Measurements from ENCODE around the gene CACNA1C. TPM values are rescaled to one million over a fixed set of nuclear protein-coding genes. Genes with fewer than 3 reads are reported as not detected.

CACNA1C gene
- polyA plus RNA-seq, 1 donor from 2014 or later, result 0.06 TPM

DNA sequence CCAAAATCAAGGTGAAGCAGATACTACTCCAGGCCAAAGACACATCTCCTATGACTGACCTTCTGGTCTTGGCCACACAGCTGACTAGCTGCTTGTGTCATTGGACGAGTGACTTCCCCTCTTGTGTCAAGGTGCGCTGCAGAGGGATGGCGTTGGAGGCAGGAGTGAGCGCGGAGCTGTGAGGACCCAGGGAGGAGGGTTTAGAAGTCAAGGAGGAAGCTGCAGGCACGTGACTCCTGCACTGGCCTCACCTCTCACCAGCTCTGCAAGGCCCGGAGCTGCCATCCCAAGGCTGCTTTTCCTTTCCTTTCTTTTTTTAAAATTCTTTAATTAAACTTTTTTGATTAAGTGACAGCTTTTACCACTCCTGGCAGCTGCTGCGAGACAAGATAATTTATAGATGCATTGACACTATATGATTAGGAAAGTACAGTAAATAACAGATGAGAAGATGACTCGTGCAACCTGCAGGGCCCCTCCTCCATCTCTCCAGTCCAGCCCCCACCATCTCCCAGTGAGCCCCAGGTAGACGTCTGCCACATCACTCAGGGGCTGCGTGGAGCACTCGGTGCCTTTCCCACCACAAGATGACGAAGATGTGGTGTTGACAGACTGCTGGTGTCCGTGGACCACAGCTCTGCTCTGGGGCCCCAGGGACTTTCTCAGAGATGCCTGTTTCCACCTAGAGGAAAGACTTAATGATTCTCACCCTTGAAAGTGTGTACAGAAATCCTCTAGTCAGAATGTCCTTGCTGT lies 350.6 kb downstream of the CACNA1C start:
- H3K9me3 Mint-ChIP-seq, result peaks cover 0 to 2% (median 0%) of the 10 kb centered on the region in 3 donors
- no peaks in the 10 kb centered on the region for H3K4me1 Mint-ChIP-seq
- no peak overlapping the region for H3K27ac Mint-ChIP-seq
- H3K36me3 Mint-ChIP-seq, result no peaks in the 10 kb centered on the region
- H3K27me3 Mint-ChIP-seq, result peaks cover 8% of the 10 kb centered on the region
- no peak overlapping the region for H3K4me3 Mint-ChIP-seq

DNA sequence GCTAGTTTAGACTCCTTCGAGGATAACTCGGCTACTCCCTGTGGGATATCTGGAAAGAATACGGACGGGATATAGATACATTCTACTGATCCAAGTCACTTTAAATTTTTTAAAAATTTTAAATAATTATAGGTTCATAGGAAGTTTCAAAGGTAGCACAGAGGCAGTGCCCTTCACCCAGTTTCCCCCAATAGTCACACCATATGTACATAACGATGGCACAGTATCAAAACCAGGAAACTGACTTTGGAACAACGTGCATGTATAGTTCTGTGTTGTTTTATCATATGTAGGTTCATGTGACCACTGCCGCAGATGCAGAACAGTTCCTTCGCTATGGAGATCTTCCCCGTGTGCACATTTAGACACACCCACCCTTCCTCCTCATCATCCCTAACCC lies 352.3 kb downstream of the CACNA1C start:
- no peak overlapping the region for H3K27ac Mint-ChIP-seq
- H3K27me3 Mint-ChIP-seq, result peaks cover 4% of the 10 kb centered on the region
- H3K9me3 Mint-ChIP-seq, result peaks cover 0 to 2% (median 0%) of the 10 kb centered on the region in 3 donors
- H3K36me3 Mint-ChIP-seq, result no peaks in the 10 kb centered on the region
- H3K4me1 Mint-ChIP-seq, result no peaks in the 10 kb centered on the region
- no peak overlapping the region for H3K4me3 Mint-ChIP-seq

DNA sequence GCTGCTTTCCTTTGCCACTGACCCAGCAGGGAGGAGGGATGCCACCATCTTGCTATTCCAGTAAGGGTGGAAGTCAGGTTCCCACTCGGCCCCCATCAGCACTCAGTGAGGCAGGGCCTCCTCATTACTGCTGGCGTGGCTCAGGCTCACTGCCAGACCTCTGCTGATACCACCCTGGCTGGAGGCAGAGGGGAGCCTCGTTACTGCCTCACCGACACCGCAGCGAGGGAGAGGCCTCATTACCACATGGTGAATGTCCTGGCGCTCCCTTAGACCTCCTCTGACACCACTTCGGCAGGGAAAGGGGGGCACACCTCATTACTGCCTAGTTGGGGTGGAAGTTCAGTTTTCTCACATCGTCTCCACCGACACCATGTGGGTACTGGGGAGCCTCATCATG lies 354.1 kb downstream of the CACNA1C start:
- H3K27me3 Mint-ChIP-seq, result peaks cover 4% of the 10 kb centered on the region
- peaks cover 0 to 2% (median 0%) of the 10 kb centered on the region in 3 donors for H3K9me3 Mint-ChIP-seq
- H3K4me1 Mint-ChIP-seq, result no peaks in the 10 kb centered on the region
- H3K27ac Mint-ChIP-seq, result no peak overlapping the region
- no peak overlapping the region for H3K4me3 Mint-ChIP-seq
- H3K36me3 Mint-ChIP-seq, result no peaks in the 10 kb centered on the region

DNA sequence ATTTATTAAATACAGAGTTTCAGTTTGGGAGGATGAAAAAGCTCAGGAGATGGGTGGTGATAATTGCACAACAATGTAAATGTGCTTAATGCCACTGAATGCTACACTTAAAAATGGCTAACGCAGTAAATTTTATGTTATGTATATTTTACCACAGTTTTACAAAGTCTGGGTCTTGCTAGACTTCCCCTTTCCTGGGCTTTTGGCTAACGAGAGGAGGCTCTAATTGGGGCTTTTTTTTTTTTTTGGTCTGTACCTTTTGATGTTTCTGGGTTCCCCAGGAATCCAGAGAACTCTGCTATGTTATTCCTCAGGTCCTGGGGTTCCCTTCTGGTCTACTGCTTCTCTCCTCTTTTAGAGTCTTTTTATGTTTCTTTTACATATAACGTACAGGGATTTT lies 355.5 kb downstream of the CACNA1C start:
- peaks cover 4% of the 10 kb centered on the region for H3K27me3 Mint-ChIP-seq
- H3K36me3 Mint-ChIP-seq, result no peaks in the 10 kb centered on the region
- H3K27ac Mint-ChIP-seq, result no peak overlapping the region
- peaks cover 0 to 2% (median 0%) of the 10 kb centered on the region in 3 donors for H3K9me3 Mint-ChIP-seq
- H3K4me1 Mint-ChIP-seq, result no peaks in the 10 kb centered on the region
- no peak overlapping the region for H3K4me3 Mint-ChIP-seq

DNA sequence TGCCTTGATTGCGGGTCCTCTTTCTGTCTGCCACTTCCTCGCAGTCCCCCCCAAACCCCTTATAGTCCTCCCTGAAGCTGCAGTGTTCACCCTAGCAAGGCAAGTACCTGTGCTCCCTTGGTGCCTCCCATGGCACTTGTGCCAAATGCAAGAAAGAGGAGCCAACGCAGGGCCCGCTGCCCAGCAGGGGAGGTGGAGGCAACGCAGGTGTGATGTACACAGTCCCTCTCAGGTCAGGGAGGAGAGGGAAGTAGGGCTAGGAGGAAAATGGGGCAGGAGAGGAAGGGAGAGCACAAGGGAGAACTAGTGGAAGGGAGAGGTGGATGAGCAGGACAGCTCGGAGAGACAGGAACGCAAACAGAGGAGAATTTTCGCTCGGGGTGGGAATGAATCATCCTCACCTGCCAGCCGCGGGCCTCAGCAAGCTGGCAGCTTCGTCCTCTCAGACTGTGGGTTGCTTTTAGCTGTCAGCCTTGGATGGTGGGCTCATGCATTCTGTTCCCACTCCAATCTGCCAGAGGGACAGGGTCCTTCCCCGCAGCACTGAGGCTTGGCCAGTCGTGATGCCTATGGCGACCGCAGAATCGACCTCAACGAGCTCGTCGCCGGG lies 357.0 kb downstream of the CACNA1C start:
- Mint-ChIP-seq H3K4me3 (no peak overlapping the region), H3K9me3 (peaks cover 0 to 2% (median 0%) of the 10 kb centered on the region in 3 donors), H3K36me3 (no peaks in the 10 kb centered on the region), H3K4me1 (no peaks in the 10 kb centered on the region), H3K27ac (no peak overlapping the region), H3K27me3 (peaks cover 7% of the 10 kb centered on the region)

DNA sequence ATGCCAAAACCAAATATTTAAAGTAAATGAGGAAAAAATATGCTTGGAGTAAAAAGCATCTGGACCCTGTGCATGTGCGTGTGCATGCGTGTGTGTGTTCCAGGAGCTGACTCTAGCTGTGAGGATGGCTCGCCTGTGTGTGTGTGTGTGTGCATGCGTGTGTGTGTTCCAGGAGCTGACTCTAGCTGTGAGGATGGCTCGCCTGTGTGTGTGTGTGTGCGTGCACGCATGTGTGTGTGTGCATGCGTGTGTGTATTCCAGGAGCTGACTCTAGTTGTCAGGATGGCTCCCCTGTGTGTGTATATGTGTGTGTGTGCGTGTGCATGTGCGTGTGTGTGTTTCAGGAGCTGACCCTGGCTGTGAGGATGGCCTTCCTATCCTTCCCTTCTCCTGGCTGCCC lies 357.7 kb downstream of the CACNA1C start:
- no peak overlapping the region for H3K27ac Mint-ChIP-seq
- no peaks in the 10 kb centered on the region for H3K9me3 Mint-ChIP-seq
- H3K27me3 Mint-ChIP-seq, result peaks cover 7% of the 10 kb centered on the region
- H3K4me1 Mint-ChIP-seq, result no peaks in the 10 kb centered on the region
- H3K36me3 Mint-ChIP-seq, result no peaks in the 10 kb centered on the region
- no peak overlapping the region for H3K4me3 Mint-ChIP-seq

DNA sequence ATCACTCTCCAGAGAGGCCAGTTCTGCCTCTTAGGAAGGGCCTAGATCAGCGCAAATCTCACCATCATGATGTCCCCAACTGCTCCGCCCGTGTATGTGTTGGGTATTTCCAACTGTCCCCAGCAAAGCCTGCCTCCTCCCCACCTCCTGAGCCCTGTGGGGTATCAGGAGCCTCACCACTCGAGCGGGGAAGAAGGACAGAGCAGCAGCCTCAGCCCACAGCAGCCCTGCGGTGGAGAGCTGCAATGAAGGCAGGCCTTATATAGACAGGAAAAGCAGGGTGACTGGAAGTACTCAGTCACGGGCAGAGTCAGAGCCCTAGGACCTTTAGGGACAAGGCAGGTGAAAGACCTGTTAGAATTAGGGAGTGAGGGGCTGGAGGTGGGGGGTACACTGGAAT lies 358.2 kb downstream of the CACNA1C start:
- Mint-ChIP-seq H3K9me3 (no peaks in the 10 kb centered on the region), H3K4me1 (no peaks in the 10 kb centered on the region), H3K4me3 (no peak overlapping the region), H3K27ac (no peak overlapping the region), H3K27me3 (peaks cover 4% of the 10 kb centered on the region), H3K36me3 (no peaks in the 10 kb centered on the region)

DNA sequence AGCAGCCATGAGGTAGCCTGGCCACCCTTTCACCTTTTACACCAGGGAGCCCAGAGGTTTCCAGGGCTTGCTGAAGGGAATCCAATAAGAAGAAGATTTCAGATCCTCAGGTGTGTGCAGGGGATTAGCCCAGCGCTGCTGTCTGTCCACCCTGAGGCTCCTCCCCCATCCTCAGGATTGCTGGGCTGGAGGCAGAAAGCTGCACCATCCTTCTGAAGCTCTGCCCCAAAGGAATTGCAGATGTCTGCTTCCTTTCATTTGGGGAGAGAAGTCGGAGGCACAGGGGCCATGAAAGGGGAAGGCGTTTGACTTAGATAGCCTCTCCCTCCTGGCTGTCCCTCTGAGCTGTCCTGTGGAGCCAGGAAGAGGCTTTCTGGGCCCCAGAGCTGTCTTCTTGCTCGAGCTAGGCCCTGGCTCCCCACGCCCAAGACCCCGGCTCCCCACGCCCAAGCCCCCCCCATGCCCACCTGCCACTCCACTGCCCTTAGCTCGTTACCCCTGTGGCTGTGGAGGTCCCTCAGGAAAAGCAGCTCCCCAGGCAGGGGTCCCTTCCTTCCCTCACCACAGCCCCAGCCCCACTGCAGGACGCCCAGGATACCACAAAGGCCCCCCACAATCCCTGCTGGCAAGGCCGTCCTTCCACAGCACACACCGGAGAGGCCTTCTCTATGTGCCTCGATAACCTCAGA lies 359.0 kb downstream of the CACNA1C start:
- Mint-ChIP-seq H3K36me3 (no peaks in the 10 kb centered on the region), H3K27me3 (peaks cover 2% of the 10 kb centered on the region), H3K27ac (no peak overlapping the region), H3K4me3 (no peak overlapping the region), H3K9me3 (no peaks in the 10 kb centered on the region), H3K4me1 (no peaks in the 10 kb centered on the region)

GRCh38 chr12:2412305-2412643 lies 359.5 kb downstream of the CACNA1C start:
- Mint-ChIP-seq H3K4me3 (no peak overlapping the region), H3K4me1 (no peaks in the 10 kb centered on the region), H3K9me3 (no peaks in the 10 kb centered on the region), H3K27me3 (peaks cover 5% of the 10 kb centered on the region), H3K27ac (no peak overlapping the region), H3K36me3 (no peaks in the 10 kb centered on the region)

DNA sequence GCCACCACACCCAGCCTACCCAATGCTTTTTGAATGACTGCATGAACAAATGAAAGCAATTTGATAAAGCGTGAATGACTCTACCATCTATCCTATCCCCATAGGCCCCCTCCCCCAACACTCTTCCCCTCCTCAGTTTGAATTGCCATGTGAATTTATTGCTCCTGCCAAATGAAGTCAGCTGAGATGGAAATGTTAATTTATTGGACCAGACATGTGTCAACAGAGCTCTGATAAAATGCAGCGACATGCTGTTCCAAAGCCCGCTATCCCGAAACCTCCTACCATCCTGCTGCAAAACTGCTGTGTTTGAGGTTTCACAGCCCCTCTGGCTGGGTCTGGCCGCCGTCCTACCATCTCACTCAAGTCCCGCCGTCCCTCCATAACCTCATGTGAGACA lies 360.5 kb downstream of the CACNA1C start:
- Mint-ChIP-seq H3K27me3 (peaks cover 9% of the 10 kb centered on the region), H3K36me3 (no peaks in the 10 kb centered on the region), H3K4me3 (peak overlapping the region in 1 of 4 donors; percentile 60), H3K27ac (no peak overlapping the region), H3K4me1 (no peaks in the 10 kb centered on the region), H3K9me3 (no peaks in the 10 kb centered on the region)

DNA sequence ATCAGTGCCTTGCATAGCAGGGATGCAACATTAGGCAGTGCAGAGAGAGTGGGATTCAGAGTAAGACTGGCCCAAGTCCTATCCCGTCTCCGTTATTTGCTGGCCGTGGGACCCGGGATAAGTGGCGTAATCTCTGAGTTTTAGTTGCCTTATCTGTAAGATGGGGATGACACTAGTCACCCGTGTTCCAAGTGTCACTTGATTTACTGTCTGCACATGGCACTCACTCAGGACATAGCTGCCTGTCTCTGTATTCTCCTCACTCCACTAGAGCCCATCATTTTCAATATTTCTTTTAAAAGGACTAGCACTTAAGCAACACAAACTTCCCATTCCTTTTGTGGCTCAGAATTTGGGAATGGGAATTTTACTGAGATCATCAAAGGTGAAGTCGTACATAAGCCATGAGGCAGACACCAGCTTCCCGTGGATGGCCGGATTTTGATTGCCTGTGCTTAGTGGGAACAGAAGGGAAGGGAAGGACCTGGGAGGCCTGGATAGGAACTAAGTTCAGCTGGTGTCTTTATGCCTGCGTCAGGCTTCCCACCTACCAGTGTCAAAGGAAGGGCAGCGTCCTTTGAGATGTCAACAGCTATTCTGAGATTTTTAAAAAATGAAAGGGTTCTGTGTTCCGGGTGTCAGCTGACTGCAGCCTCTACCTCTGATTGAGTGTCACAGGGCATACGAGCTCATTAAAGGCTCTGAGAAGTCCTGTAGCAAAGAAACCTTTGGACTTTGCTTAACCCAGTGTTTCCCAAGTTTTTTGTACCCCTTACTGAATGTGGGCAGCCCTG lies 361.4 kb downstream of the CACNA1C start:
- Mint-ChIP-seq H3K4me1 (no peaks in the 10 kb centered on the region), H3K9me3 (no peaks in the 10 kb centered on the region), H3K27ac (no peak overlapping the region), H3K4me3 (no peak overlapping the region), H3K27me3 (peaks cover 10% of the 10 kb centered on the region), H3K36me3 (no peaks in the 10 kb centered on the region)

- H3K27ac Mint-ChIP-seq, result no peak overlapping the region
- H3K27me3 Mint-ChIP-seq, result peaks cover 10% of the 10 kb centered on the region
- H3K9me3 Mint-ChIP-seq, result no peaks in the 10 kb centered on the region
- no peak overlapping the region for H3K4me3 Mint-ChIP-seq
- H3K36me3 Mint-ChIP-seq, result no peaks in the 10 kb centered on the region
- H3K4me1 Mint-ChIP-seq, result no peaks in the 10 kb centered on the region
These were observed 362.2 kb downstream of the CACNA1C start for GRCh38 chr12:2414810-2415567.

GRCh38 chr12:2415568-2415944 lies 362.8 kb downstream of the CACNA1C start:
- H3K36me3 Mint-ChIP-seq, result no peaks in the 10 kb centered on the region
- H3K9me3 Mint-ChIP-seq, result no peaks in the 10 kb centered on the region
- no peak overlapping the region for H3K27ac Mint-ChIP-seq
- peaks cover 10% of the 10 kb centered on the region for H3K27me3 Mint-ChIP-seq
- H3K4me3 Mint-ChIP-seq, result no peak overlapping the region
- H3K4me1 Mint-ChIP-seq, result no peaks in the 10 kb centered on the region

DNA sequence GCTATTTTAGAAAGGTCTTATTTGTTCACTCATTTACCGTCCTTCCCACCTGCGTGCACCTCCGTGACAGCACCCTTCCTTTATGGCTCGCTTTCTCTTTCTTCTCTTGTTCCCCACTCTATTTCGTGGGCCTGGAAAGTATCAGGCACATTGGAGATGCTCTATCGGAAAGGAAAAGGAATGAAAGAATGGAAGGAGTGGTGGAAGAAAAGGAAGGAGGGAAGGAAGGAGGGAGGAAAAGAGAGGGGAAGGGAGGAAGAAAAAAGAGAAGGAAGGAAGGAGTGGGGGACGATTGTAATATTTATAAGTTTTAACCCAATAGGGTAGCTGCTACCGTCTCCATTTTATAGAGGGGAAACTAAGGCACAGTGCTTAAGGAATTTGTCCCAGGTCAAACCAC lies 363.4 kb downstream of the CACNA1C start:
- H3K4me3 Mint-ChIP-seq, result no peak overlapping the region
- no peak overlapping the region for H3K27ac Mint-ChIP-seq
- H3K27me3 Mint-ChIP-seq, result peaks cover 10% of the 10 kb centered on the region
- no peaks in the 10 kb centered on the region for H3K9me3 Mint-ChIP-seq
- peaks cover under 1% of the 10 kb centered on the region for H3K36me3 Mint-ChIP-seq
- H3K4me1 Mint-ChIP-seq, result no peaks in the 10 kb centered on the region
